Gastroesophageal sphincter (tissue), 4 donors: ENCODE results near the gene PLCG2. TPM values are rescaled to one million over a fixed set of nuclear protein-coding genes. Genes with fewer than 3 reads are reported as not detected.

Source experiments
- ATAC-seq: fragments of 150-250 bp; one replicate; pipeline ENCODE4 v1.9.1; 2016; ENCODE audit warnings: mild to moderate bottlenecking, moderate library complexity
- H3K27ac ChIP-seq, 4 donors: fragments of 200-600 bp; sonication (generic) in 3 of 4; 1 replicate in 3 of 4; 2 replicates in 1 of 4; pipeline ENCODE4 v1.5.1; 2016 to 2019
- H3K27me3 ChIP-seq: fragments of 200-600 bp; sonication (generic); one replicate; pipeline ENCODE4 v1.5.1; 2019
- H3K36me3 ChIP-seq, 2 donors: fragments of 200-600 bp; sonication (generic); one replicate each; pipeline ENCODE4 v1.5.1; 2019; ENCODE audit warnings: control low read depth in 1 of 2
- H3K4me1 ChIP-seq, 3 donors: fragments of 200-600 bp; sonication (generic); 1 replicate in 2 of 3; 2 replicates in 1 of 3; pipeline ENCODE4 v1.5.1; 2016 to 2019; ENCODE audit warnings: control low read depth in 2 of 3
- H3K4me3 ChIP-seq, 2 donors: fragments of 200-600 bp; sonication (generic); one replicate each; pipeline ENCODE4 v1.5.1; 2019; ENCODE audit warnings: mild to moderate bottlenecking in 1 of 2, moderate library complexity in 1 of 2
- H3K9me3 ChIP-seq, 3 donors: fragments of 200-600 bp; sonication (generic); one replicate each; pipeline ENCODE4 v1.5.1; 2017 to 2019; ENCODE audit warnings: control low read depth in 2 of 3
- EP300 ChIP-seq: sonication (generic); formaldehyde crosslinking; IDR thresholded peaks from one replicate; pipeline ENCODE4 v1.6.1; 2017; ENCODE audit warnings: antibody characterized with exemption, mild to moderate bottlenecking
- POLR2A ChIP-seq, 2 donors: fragments of 450-650 bp; IDR thresholded peaks; one replicate each; pipeline ENCODE4 v1.6.1; 2017; ENCODE audit warnings: antibody characterized with exemption in 2 of 2, mild to moderate bottlenecking in 2 of 2, moderate library complexity in 1 of 2
- POLR2AphosphoS5 ChIP-seq: sonication (generic); formaldehyde crosslinking; IDR thresholded peaks from one replicate; pipeline ENCODE4 v1.6.1; 2017; ENCODE audit warnings: antibody characterized with exemption
- WGBS, 2 donors: methylation state at CpG; one replicate each; pipeline ENCODE4 v1.1.5; 2018; ENCODE audit warnings: low coverage in 1 of 2; 5-methylcytosine and 5-hydroxymethylcytosine counted together
- total RNA-seq, 4 donors: library from RNA; depleted of rRNA; stranded (reverse); fragments of >200 nt; gene quantifications; one replicate each; pipeline ENCODE4 v1.1.0, GENCODE V29; 2016
- TF ChIP-seq, protein P1 (sequence below), 4 experiments: fragments of 200-600 bp in 2 of 4; fragments of 450-650 bp in 2 of 4; sonication (generic) in 1 of 4; IDR thresholded peaks; one replicate each; pipeline ENCODE4 v1.5.1; 2017 to 2019; ENCODE audit warnings: antibody characterized with exemption in 4 of 4, mild to moderate bottlenecking in 2 of 4, moderate library complexity in 2 of 4

PLCG2 gene
- total RNA-seq, 4 donors from 2014 or later, result 6.2 to 11.4 (median 8.1) TPM

DNA sequence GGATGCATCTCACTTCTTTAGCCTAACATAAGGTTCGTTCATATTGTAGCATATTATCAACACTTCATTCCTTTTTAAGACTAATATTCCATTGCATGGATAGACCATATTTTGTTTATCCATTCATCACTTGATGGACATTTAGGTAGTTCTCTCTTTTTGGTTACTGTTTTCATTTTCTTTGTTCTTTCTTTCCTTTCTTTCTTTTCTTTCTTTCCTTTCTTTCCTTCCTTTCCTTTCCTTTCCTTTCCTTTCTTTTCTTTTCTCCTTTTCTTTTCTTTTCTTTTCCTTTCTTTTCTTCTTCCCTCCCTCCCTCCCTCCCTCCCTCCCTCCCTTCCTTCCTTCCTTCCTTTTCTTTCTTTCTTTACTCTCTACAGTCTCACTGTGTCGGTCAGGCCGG lies 24.2 kb downstream of the PLCG2 start:
- H3K27ac ChIP-seq, result no peak overlapping the region
- ATAC-seq, result no peak
- 91 to 100% methylated on average over 1 to 3 of the region's 3 CpGs for WGBS, 2 donors
- TF ChIP-seq, protein P1, sequence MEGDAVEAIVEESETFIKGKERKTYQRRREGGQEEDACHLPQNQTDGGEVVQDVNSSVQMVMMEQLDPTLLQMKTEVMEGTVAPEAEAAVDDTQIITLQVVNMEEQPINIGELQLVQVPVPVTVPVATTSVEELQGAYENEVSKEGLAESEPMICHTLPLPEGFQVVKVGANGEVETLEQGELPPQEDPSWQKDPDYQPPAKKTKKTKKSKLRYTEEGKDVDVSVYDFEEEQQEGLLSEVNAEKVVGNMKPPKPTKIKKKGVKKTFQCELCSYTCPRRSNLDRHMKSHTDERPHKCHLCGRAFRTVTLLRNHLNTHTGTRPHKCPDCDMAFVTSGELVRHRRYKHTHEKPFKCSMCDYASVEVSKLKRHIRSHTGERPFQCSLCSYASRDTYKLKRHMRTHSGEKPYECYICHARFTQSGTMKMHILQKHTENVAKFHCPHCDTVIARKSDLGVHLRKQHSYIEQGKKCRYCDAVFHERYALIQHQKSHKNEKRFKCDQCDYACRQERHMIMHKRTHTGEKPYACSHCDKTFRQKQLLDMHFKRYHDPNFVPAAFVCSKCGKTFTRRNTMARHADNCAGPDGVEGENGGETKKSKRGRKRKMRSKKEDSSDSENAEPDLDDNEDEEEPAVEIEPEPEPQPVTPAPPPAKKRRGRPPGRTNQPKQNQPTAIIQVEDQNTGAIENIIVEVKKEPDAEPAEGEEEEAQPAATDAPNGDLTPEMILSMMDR (IDR thresholded peaks at IDR 0.05), result no peak
- no peak for TF ChIP-seq EP300
- TF ChIP-seq POLR2A (IDR thresholded peaks at IDR 0.05), result no peak
- TF ChIP-seq POLR2AphosphoS5, result no peak
- no peaks in the 10 kb centered on the region for H3K27me3 ChIP-seq
- H3K36me3 ChIP-seq, result no peaks in the 10 kb centered on the region
- no peaks in the 10 kb centered on the region for H3K9me3 ChIP-seq
- H3K4me1 ChIP-seq, result no peaks in the 10 kb centered on the region
- H3K4me3 ChIP-seq, result no peak overlapping the region

DNA sequence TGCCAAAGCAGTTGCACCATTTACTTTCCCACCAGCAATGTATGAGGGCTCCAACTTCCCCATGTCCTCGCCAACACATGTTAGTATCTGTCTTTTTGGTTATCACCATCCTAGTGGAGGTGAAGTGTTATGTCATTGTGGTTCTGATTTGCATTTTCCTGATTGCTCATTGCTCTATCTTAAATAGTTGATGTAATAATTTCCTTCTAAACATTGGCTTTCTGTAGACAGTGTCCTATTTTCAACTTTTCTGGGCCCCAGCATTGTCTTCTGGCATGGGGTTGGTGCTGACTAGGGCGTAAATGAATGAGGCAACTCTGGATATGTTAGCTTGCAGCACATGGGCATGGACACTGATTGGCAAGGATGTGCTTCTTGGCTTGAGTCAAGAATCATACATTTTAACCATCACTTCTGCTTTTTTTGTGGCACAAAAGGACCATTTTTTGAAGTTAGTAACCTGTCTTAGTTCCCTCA lies 25.1 kb downstream of the PLCG2 start:
- no peaks in the 10 kb centered on the region for H3K9me3 ChIP-seq
- no peak overlapping the region for H3K4me3 ChIP-seq
- TF ChIP-seq EP300 (no peak), POLR2AphosphoS5 (no peak), POLR2A (IDR thresholded peaks at IDR 0.05) (no peak)
- TF ChIP-seq, protein P1 (IDR thresholded peaks at IDR 0.05), result no peak
- H3K36me3 ChIP-seq, result no peaks in the 10 kb centered on the region
- WGBS, 2 donors, result 75% methylated on average over 2 of the region's 2 CpGs
- no peak overlapping the region for H3K27ac ChIP-seq
- H3K27me3 ChIP-seq, result no peaks in the 10 kb centered on the region
- no peaks in the 10 kb centered on the region for H3K4me1 ChIP-seq
- no peak for ATAC-seq

DNA sequence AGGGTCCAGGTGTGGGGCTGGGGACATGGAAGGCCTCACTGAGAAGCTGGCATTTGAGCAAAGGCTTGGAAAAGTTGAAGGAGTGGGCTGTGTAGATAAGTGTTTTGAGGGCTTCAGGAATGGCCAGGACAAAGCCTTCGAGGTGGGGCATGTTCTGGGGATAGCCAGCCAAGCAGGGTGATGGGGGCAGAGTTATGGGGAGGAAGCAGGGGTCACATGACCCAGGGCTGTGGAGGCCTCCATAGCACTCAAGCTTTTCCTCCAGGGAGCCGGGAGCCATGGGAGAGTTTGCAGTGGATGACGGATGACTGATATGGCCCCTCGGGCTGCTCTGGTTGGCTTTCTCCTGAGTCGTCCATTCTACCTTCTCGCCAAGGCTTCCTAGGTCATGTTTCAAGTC lies 27.6 kb downstream of the PLCG2 start:
- H3K9me3 ChIP-seq, result no peaks in the 10 kb centered on the region
- no peaks in the 10 kb centered on the region for H3K4me1 ChIP-seq
- ATAC-seq, result no peak
- no peak overlapping the region for H3K27ac ChIP-seq
- 66 to 78% methylated on average over 2 to 3 of the region's 6 CpGs for WGBS, 2 donors
- H3K36me3 ChIP-seq, result no peaks in the 10 kb centered on the region
- H3K4me3 ChIP-seq, result no peak overlapping the region
- TF ChIP-seq, protein P1 (IDR thresholded peaks at IDR 0.05), result no peak
- no peak for TF ChIP-seq EP300
- no peak for TF ChIP-seq POLR2AphosphoS5
- TF ChIP-seq POLR2A (IDR thresholded peaks at IDR 0.05), result no peak
- H3K27me3 ChIP-seq, result no peaks in the 10 kb centered on the region

DNA sequence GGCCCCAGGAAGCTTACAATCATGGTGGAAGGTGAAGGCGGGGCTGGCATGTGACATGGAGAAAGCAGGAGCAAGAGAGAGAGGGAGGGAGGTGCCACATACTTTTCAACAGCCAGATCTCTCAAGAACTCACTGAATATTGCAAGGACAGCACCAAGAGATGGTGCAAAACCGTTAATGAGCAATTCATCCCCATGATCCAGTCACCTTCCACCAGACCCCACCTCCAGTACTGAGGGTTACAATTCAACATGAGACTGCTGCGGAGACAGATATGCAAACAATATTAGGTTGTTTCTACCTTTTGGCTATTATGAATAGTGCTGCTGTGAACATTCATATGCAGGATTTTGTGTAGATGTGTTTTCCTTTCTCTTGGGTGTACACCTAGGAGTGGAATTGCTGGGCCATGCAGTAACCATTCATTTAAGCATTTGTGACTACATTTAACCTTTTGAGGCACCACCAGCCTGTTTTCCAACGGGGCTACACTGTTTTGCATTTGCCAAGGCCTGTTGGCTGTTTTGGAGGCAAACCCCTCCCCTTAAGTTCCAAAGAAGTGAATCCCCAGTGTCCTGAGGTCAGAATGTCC lies 28.8 kb downstream of the PLCG2 start:
- Histone ChIP-seq H3K27me3 (no peaks in the 10 kb centered on the region), H3K4me1 (no peaks in the 10 kb centered on the region), H3K4me3 (no peak overlapping the region), H3K9me3 (no peaks in the 10 kb centered on the region), H3K36me3 (no peaks in the 10 kb centered on the region), H3K27ac (no peak overlapping the region)
- ATAC-seq, result no peak
- 57 to 64% methylated on average over 4 of the region's 4 CpGs for WGBS, 2 donors
- TF ChIP-seq, protein P1 (IDR thresholded peaks at IDR 0.05), result no peak
- TF ChIP-seq POLR2A (IDR thresholded peaks at IDR 0.05) (no peak), EP300 (no peak), POLR2AphosphoS5 (no peak)

DNA sequence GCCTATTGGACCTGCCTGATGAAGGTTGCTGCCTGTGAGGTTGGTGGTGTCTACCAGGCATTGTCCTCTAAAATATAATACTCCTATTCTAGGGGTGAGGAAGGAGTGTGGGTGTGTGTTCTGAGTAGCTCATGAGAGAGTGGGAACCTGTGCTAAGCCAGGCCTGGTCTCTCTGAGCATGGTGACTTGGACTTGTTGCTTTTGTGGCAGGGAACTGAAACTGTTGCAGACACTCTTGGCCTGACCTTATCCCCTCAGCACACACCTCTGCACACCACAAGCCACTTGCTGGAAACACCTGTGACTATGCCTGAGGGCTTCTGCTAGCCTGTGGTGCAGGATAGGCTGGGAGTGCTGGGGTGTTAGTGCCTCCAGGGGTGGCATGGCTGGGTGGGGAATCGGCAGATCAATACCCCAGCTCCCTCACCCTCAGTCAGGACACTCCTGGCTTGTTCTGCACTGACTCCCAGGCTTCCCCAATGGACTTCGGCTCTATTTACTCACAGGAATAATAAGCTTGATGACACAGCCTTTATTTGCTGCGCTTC lies 29.9 kb downstream of the PLCG2 start:
- Histone ChIP-seq H3K4me3 (no peak overlapping the region), H3K9me3 (peaks cover 0 to 5% (median 0%) of the 10 kb centered on the region in 3 donors), H3K27me3 (no peaks in the 10 kb centered on the region), H3K4me1 (no peaks in the 10 kb centered on the region), H3K36me3 (no peaks in the 10 kb centered on the region), H3K27ac (no peak overlapping the region)
- no peak for TF ChIP-seq POLR2A (IDR thresholded peaks at IDR 0.05)
- TF ChIP-seq, protein P1 (IDR thresholded peaks at IDR 0.05), result no peak
- no peak for TF ChIP-seq EP300
- TF ChIP-seq POLR2AphosphoS5, result no peak
- WGBS, 2 donors, result 72% methylated on average over 2 of the region's 3 CpGs; no CpG with 5 or more reads in 1 of the 2 donors
- ATAC-seq, result no peak
